Measurements from ENCODE around the gene USF2. TPM values are rescaled to one million over a fixed set of nuclear protein-coding genes. Genes with fewer than 3 reads are reported as not detected.

Gene USF2
- total and polyA plus RNA-seq, 2 of the 8 experiments (the other 6 are each of a cell fraction or from before 2014, with no cell fraction given): 74.1 to 109 TPM

- Histone ChIP-seq H3K27ac (ENCODE audit: low read depth, low read length) (no peak overlapping the region), H3K79me2 (ENCODE audit: control insufficient read depth in 1 of 2, insufficient read depth in 2 of 2, low read length in 2 of 2) (peaks cover 0 to 11% of the 10 kb centered on the region in 2 experiments; a peak in 2 of 4 replicates), H2AK5ac (ENCODE audit: low read depth, low read length) (no peak overlapping the region), H2AFZ (ENCODE audit: low read length) (no peak overlapping the region), H3K23ac (ENCODE audit: insufficient read length) (no peak overlapping the region), H2BK5ac (ENCODE audit: low read depth, low read length) (no peak overlapping the region), H3K56ac (replicated peaks; ENCODE audit: insufficient read length, low read depth, low read length) (no peak overlapping the region), H3K9ac (replicated peaks in 1 of 4; ENCODE audit: extremely low read depth in 1 of 4, low read depth in 3 of 4, low read length in 3 of 4) (no peak overlapping the region), H3K4me1 (replicated peaks in 1 of 4; ENCODE audit: control insufficient read depth in 3 of 4, insufficient read depth in 4 of 4, low read length in 3 of 4) (peaks cover 0 to 3% (median 1%) of the 10 kb centered on the region in 4 experiments; a peak in 2 of 7 replicates), H3K4ac (replicated peaks; ENCODE audit: insufficient read length, low read depth, low read length) (no peak overlapping the region), H3K27me3 (replicated peaks in 1 of 4; ENCODE audit: control insufficient read depth in 3 of 4, extremely low read depth in 1 of 4, insufficient read depth in 3 of 4, low read length in 3 of 4) (no peaks in the 10 kb centered on the region), H4K8ac (ENCODE audit: extremely low read depth, insufficient read depth, low read length) (peak overlapping the region; percentile 37; the same call in 1 of the 2 replicates), H4K20me1 (replicated peaks in 1 of 2; ENCODE audit: control insufficient read depth in 1 of 2, insufficient read depth in 2 of 2, low read length in 2 of 2) (peaks cover 15 to 43% of the 10 kb centered on the region in 2 experiments), H3K79me1 (ENCODE audit: low read depth, low read length) (peaks cover 17% of the 10 kb centered on the region), H2BK12ac (ENCODE audit: low read depth, low read length) (no peak overlapping the region), H2BK15ac (ENCODE audit: low read length) (no peak overlapping the region), H3K4me3 (ENCODE audit: extremely low read depth in 1 of 4, insufficient read depth in 2 of 4, low read depth in 3 of 4, low read length in 4 of 4) (no peak overlapping the region), H3K36me3 (ENCODE audit: control insufficient read depth in 2 of 4, insufficient read depth in 4 of 4, low read length in 3 of 4) (peaks cover 20 to 54% (median 34%) of the 10 kb centered on the region in 4 experiments), H2BK120ac (replicated peaks; ENCODE audit: low read depth, low read length) (no peak overlapping the region), H3K23me2 (ENCODE audit: low read depth, low read length) (no peaks in the 10 kb centered on the region), H4K91ac (replicated peaks; ENCODE audit: insufficient read length, low read length) (no peak overlapping the region), H3K4me2 (ENCODE audit: insufficient read depth in 1 of 2, low read depth in 2 of 2, low read length in 2 of 2) (no peak overlapping the region), H2BK20ac (ENCODE audit: low read length) (no peak overlapping the region), H3K14ac (ENCODE audit: insufficient read length) (no peak overlapping the region), H3K18ac (ENCODE audit: extremely low read depth, low read length) (no peak overlapping the region), H4K5ac (ENCODE audit: insufficient read length, low read depth, low read length) (no peak overlapping the region), H3K9me3 (ENCODE audit: insufficient read depth in 2 of 2, low read depth in 1 of 2, low read length in 1 of 2) (peaks cover 0 to 2% of the 10 kb centered on the region in 2 experiments; a peak in 1 of 4 replicates)
- FAIRE-seq (no peak), DNase-seq (ENCODE audit: low read depth in 1 of 2, low spot score in 2 of 2) (no peak)
- POLR2A ChIA-PET (ENCODE audit: partially characterized antibody): interaction anchor here (0.8 to 10.5 kb wide), 9 partner anchors 8 to 248 kb away, joined by 3 to 146 read pairs (median 3); partner anchors contain the start of gene LSR
- CTCF ChIA-PET (ENCODE audit: partially characterized antibody): interaction anchor here (1.0 to 1.4 kb wide), 5 partner anchors 13 to 235 kb away, joined by 3 to 5 read pairs (median 4); no protein-coding TSS in a partner anchor
- WGBS, 2 experiments (ENCODE audit: extremely low coverage in 1 of 2, insufficient coverage in 1 of 2, insufficient read length in 1 of 2, insufficient replicate concordance in 2 of 2, low coverage in 1 of 2, low lambda C conversion rate in 2 of 2, missing lambda C conversion rate in 1 of 2): 83% methylated on average over 12 of the region's 12 CpGs; no CpG with 5 or more reads in 1 of the 2 experiments
- TF ChIP-seq CTCF (IDR thresholded peaks at IDR 0.05; ENCODE audit: control extremely low read depth in 1 of 3, insufficient read depth in 1 of 3, low read depth in 1 of 3, low read length in 3 of 3) (no peak), POLR2AphosphoS5 (IDR thresholded peaks at IDR 0.05; ENCODE audit: low read depth, low read length) (0 out of 2 replicates have a peak, but pooled peaks have one; percentile 5)
Measured at GRCh38 chr19:35261356-35262100, 7.2 kb upstream of the USF2 start.

Data from H1 (cell line).